Vagina (tissue), 2 donors: ENCODE data around the gene PATE2. TPM values are rescaled to one million over a fixed set of nuclear protein-coding genes. Genes with fewer than 3 reads are reported as not detected.

Experiments used
- DNase-seq, 2 donors: peaks; one replicate each; pipeline ENCODE4 v3.0.0-alpha.2; 2017; ENCODE audit errors: extremely low spot score in 2 of 2
- H3K27ac ChIP-seq: fragments of 200-600 bp; sonication (generic); one replicate; pipeline ENCODE4 v1.5.1; 2019
- H3K27me3 ChIP-seq: fragments of 200-600 bp; sonication (generic); one replicate; pipeline ENCODE4 v1.5.1; 2019
- H3K36me3 ChIP-seq, 2 donors: fragments of 200-600 bp; sonication (generic); one replicate each; pipeline ENCODE4 v1.5.1; 2017 to 2019
- H3K4me1 ChIP-seq: fragments of 200-600 bp; sonication (generic); one replicate; pipeline ENCODE4 v1.5.1; 2019
- H3K4me3 ChIP-seq, 2 donors: fragments of 200-600 bp; sonication (generic); 1 replicate in 1 of 2; 2 replicates in 1 of 2; pipeline ENCODE4 v1.5.1; 2016 to 2019
- H3K9me3 ChIP-seq: fragments of 200-600 bp; sonication (generic); one replicate; pipeline ENCODE4 v1.5.1; 2019
- CTCF ChIP-seq, 3 experiments: fragments of 450-650 bp in 2 of 3; fragments of 200-600 bp in 1 of 3; sonication (generic) in 1 of 3; IDR thresholded peaks; one replicate each; pipeline ENCODE4 v1.5.1; 2017 to 2019; ENCODE audit warnings: antibody characterized with exemption in 3 of 3, mild to moderate bottlenecking in 2 of 3, moderate library complexity in 2 of 3
- POLR2A ChIP-seq, 2 donors: fragments of 450-650 bp; IDR thresholded peaks; one replicate each; pipeline ENCODE4 v1.6.1; 2017; ENCODE audit warnings: antibody characterized with exemption in 2 of 2, mild to moderate bottlenecking in 2 of 2, moderate library complexity in 2 of 2
- POLR2AphosphoS5 ChIP-seq, 2 donors: sonication (generic); formaldehyde crosslinking; IDR thresholded peaks; one replicate each; pipeline ENCODE4 v1.9.0; 2017; ENCODE audit warnings: antibody characterized with exemption in 2 of 2, mild to moderate bottlenecking in 2 of 2, low read depth in 1 of 2; ENCODE audit not compliant: insufficient read depth in 1 of 2
- intact Hi-C: fragments of 100-400 bp; cut with DNase I; formaldehyde crosslinking; loops from one replicate; pipeline ENCODE4 v1.15.1; 2023
- total RNA-seq: library from RNA; depleted of rRNA; stranded (reverse); fragments of >200 nt; gene quantifications from one replicate; pipeline ENCODE4 v1.2.3, GENCODE V29; 2016

The PATE2 gene
- total RNA-seq, result not detected

- H3K27me3 ChIP-seq, result no peaks in the 10 kb centered on the region
- no peaks in the 10 kb centered on the region for H3K4me1 ChIP-seq
- TF ChIP-seq CTCF (IDR thresholded peaks at IDR 0.05) (no peak), POLR2AphosphoS5 (IDR thresholded peaks at IDR 0.05; ENCODE audit: insufficient read depth in 1 of 2, low read depth in 1 of 2) (no peak), POLR2A (IDR thresholded peaks at IDR 0.05) (no peak)
- intact Hi-C loops, result no loop called here
- DNase-seq, result no peak
- no peak within 1 kb of the TSS for H3K27ac ChIP-seq
- no peaks in the 10 kb centered on the region for H3K36me3 ChIP-seq
- H3K9me3 ChIP-seq, result no peaks in the 10 kb centered on the region
- H3K4me3 ChIP-seq, result no peak within 1 kb of the TSS
These were observed at the start of gene PATE2 for GRCh38 chr11:125778728-125779127. TSS of gene PATE2 (minus strand) at chr11:125778828. CDS start at chr11:125778773, 55 bp downstream.

GRCh38 chr11:125807909-125808308, 29.3 kb upstream of the PATE2 start:
- DNase-seq, result no peak

GRCh38 chr11:125802387-125802786, 23.8 kb upstream of the PATE2 start:
- Histone ChIP-seq H3K36me3 (no peaks in the 10 kb centered on the region), H3K4me1 (no peaks in the 10 kb centered on the region), H3K27ac (no peak overlapping the region), H3K27me3 (no peaks in the 10 kb centered on the region), H3K9me3 (no peaks in the 10 kb centered on the region), H3K4me3 (no peak overlapping the region)
- intact Hi-C loops, result no loop called here
- no peak for DNase-seq
- TF ChIP-seq POLR2A (IDR thresholded peaks at IDR 0.05) (no peak), CTCF (IDR thresholded peaks at IDR 0.05) (no peak), POLR2AphosphoS5 (IDR thresholded peaks at IDR 0.05; ENCODE audit: insufficient read depth in 1 of 2, low read depth in 1 of 2) (no peak)

More at GRCh38 chr11:125807909-125808308, 29.3 kb upstream of the PATE2 start:
- no peak for TF ChIP-seq CTCF (IDR thresholded peaks at IDR 0.05)
- TF ChIP-seq POLR2AphosphoS5 (IDR thresholded peaks at IDR 0.05; ENCODE audit: insufficient read depth in 1 of 2, low read depth in 1 of 2), result no peak
- no peak overlapping the region for H3K4me3 ChIP-seq
- no peaks in the 10 kb centered on the region for H3K9me3 ChIP-seq
- no peaks in the 10 kb centered on the region for H3K4me1 ChIP-seq
- no peak overlapping the region for H3K27ac ChIP-seq
- H3K27me3 ChIP-seq, result no peaks in the 10 kb centered on the region
- intact Hi-C loops, result no loop called here
- H3K36me3 ChIP-seq, result no peaks in the 10 kb centered on the region

- Histone ChIP-seq H3K27me3 (no peaks in the 10 kb centered on the region), H3K9me3 (no peaks in the 10 kb centered on the region), H3K4me3 (no peak overlapping the region), H3K4me1 (no peaks in the 10 kb centered on the region), H3K27ac (no peak overlapping the region), H3K36me3 (no peaks in the 10 kb centered on the region)
- DNase-seq, result no peak
- intact Hi-C loops, result no loop called here
- TF ChIP-seq POLR2AphosphoS5 (IDR thresholded peaks at IDR 0.05; ENCODE audit: insufficient read depth in 1 of 2, low read depth in 1 of 2), result no peak
- no peak for TF ChIP-seq CTCF (IDR thresholded peaks at IDR 0.05)
- no peak for TF ChIP-seq POLR2A (IDR thresholded peaks at IDR 0.05)
These were observed 21.2 kb upstream of the PATE2 start for GRCh38 chr11:125799808-125800207.

DNA sequence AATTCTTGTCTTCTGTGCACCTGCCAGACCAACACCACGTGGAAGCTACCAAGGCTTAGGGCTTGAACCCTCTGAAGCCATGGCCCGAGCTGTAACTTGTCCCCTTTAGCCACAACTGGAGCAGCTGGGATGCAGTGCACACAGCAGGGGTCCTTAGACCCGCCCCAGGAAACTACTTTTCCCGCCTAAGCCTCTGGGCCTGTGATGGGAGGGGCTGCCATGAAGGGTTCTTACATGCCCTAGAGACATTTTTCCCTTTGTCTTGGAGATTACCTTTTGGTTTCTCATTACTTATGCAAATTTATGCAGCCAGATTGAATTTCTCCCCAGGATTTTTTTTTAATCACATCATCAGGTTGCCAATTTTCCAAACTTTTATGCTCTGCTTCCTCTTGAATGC, 19.0 kb upstream of the PATE2 start:
- no peak for DNase-seq
- Histone ChIP-seq H3K9me3 (no peaks in the 10 kb centered on the region), H3K4me1 (no peaks in the 10 kb centered on the region), H3K27me3 (no peaks in the 10 kb centered on the region), H3K4me3 (no peak overlapping the region), H3K36me3 (no peaks in the 10 kb centered on the region), H3K27ac (no peak overlapping the region)
- intact Hi-C loops, result no loop called here
- TF ChIP-seq POLR2A (IDR thresholded peaks at IDR 0.05), result no peak
- TF ChIP-seq CTCF (IDR thresholded peaks at IDR 0.05), result no peak
- TF ChIP-seq POLR2AphosphoS5 (IDR thresholded peaks at IDR 0.05; ENCODE audit: insufficient read depth in 1 of 2, low read depth in 1 of 2), result no peak
